CD4-positive, alpha-beta T cell treated with Interleukin-6 at 100 ng/mL for 8 hours (primary cell): ENCODE measurements around the gene CFAP410.
"Not testable (repeated sequence)": the region's sequence is repeated elsewhere in the genome, so short reads cannot be mapped to it uniquely, and the experiment has no call there.

ENCODE experiments used
- DNase-seq: peaks from one replicate; pipeline ENCODE4 v3.0.0-alpha.2; 2020; ENCODE audit warnings: mixed read lengths, low spot score

Gene CFAP410

GRCh38 chr21:44316277-44316900 lies 22.8 kb downstream of the CFAP410 start:
- no peak for DNase-seq

GRCh38 chr21:44315691-44316203 lies 23.4 kb downstream of the CFAP410 start:
- DNase-seq = no peak

GRCh38 chr21:44314561-44314960 lies 24.6 kb downstream of the CFAP410 start:
- DNase-seq = no peak

GRCh38 chr21:44314128-44314527 lies 25.1 kb downstream of the CFAP410 start:
- DNase-seq = no peak

- DNase-seq = no peak
Observed at GRCh38 chr21:44313451-44313850, 25.7 kb downstream of the CFAP410 start.

GRCh38 chr21:44312716-44313115 lies 26.5 kb downstream of the CFAP410 start:
- DNase-seq = no peak

- no peak for DNase-seq
Observed at GRCh38 chr21:44312089-44312488, 27.1 kb downstream of the CFAP410 start.

GRCh38 chr21:44310628-44311507 lies 28.3 kb downstream of the CFAP410 start:
- DNase-seq = no peak

- no peak for DNase-seq
Observed at GRCh38 chr21:44306936-44307704, 32.1 kb downstream of the CFAP410 start.

- no peak for DNase-seq
Observed at GRCh38 chr21:44305691-44306090, 33.5 kb downstream of the CFAP410 start.

GRCh38 chr21:44304877-44305293 lies 34.3 kb downstream of the CFAP410 start:
- DNase-seq = peak; percentile 40

- no peak for DNase-seq
Observed at GRCh38 chr21:44304011-44304616, 35.1 kb downstream of the CFAP410 start.

GRCh38 chr21:44303490-44303981 lies 35.7 kb downstream of the CFAP410 start:
- DNase-seq = no peak

- DNase-seq = not testable (repeated sequence)
Observed at GRCh38 chr21:44302573-44303401, 36.4 kb downstream of the CFAP410 start.

GRCh38 chr21:44301961-44302406 lies 37.2 kb downstream of the CFAP410 start:
- no peak for DNase-seq

- no peak for DNase-seq
Observed at GRCh38 chr21:44301141-44301540, 38.0 kb downstream of the CFAP410 start.

GRCh38 chr21:44300262-44300959 lies 38.8 kb downstream of the CFAP410 start:
- DNase-seq = peak; percentile 50

- peak; percentile 35 for DNase-seq
Observed at GRCh38 chr21:44299458-44300261, 39.5 kb downstream of the CFAP410 start, which contains the start of gene PFKL. Gene PFKL, plus strand, starts transcription at chr21:44300053. Its CDS starts 53 bp downstream, at chr21:44300106.

GRCh38 chr21:44299085-44299457 lies 40.1 kb downstream of the CFAP410 start:
- no peak for DNase-seq
